Nucleus accumbens (tissue), 56 donors: ENCODE measurements around the gene PDCD1.
"Not testable (repeated sequence)": the region's sequence is repeated elsewhere in the genome, so short reads cannot be mapped to it uniquely, and the experiment has no call there.

ENCODE experiments used
- DNase-seq, 56 donors: peaks; one replicate each; lab custom pipeline; 2025; lab: John Stamatoyannopoulos, UW

PDCD1 gene

DNA sequence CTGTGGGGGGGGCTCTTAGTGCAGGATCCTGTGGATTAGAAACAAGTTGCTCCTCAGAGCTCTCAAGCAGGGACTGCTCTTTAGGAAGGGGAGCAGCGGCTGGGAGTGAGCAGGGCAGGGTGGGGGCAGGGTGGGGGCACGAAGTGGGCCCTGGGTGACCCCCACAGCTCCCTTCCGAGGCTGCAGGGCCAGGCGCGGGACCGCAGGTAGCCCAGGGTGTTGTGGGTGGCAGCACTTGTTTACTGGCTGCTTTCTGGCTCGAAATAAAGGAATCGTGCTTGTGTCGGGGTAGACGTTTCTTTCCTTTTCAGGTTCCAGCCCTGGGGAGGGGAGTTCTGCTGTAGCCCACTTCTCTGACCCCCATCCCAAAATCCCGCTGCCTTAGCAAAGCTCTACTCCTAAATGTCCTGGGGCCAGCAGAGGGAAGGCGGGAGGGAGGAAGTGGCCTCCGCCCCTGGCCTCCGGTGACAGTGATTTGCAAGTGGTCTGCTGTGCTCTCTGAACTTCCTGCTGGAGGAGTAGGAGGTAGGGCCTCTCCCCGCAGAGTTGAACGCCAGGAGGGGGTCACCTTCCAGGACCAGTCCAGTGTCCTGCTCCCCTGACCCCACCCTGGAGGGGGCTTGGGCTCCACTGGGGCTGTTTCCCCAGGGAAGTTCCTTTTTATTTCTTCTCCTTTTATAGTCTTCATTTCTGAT lies 41.4 kb downstream of the PDCD1 start:
- no peak for DNase-seq

- DNase-seq: no peak
Observed at GRCh38 chr2:241816431-241817121, 42.1 kb downstream of the PDCD1 start.

DNA sequence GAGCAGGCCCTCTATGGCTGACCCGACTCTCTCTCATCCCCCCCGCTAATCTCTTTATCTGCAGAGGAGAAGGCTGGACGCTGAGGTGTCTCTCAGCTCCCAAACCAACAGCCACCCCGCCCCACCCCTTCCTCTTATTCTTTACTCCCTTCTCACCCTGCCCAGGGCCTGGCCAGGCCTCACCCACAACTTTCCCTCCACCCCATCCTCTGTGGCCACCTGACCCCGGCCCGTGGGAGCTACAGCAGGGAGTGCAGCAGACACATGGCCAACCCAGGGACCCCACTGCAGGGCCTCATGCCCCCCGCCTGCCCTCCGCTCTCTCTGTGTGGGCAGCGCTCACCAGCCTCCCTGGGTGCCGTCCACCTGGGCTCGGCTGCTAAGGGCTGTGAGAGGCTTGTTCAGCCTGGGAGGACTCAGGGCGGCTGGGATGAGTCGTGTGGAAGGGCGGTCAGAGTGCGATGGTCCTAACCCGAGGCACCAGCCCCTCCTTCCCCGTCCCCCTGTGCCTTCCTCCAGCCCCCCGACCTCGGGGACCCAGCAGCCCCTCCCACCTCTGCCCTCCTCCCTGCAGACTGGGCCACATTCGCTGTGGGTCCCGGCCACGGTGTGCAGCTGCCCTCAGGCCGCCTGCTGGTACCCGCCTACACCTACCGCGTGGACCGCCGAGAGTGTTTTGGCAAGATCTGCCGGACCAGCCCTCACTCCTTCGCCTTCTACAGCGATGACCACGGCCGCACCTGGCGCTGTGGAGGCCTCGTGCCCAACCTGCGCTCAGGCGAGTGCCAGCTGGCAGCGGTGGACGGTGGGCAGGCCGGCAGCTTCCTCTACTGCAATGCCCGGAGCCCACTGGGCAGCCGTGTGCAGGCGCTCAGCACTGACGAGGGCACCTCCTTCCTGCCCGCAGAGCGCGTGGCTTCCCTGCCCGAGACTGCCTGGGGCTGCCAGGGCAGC lies 42.9 kb downstream of the PDCD1 start:
- no peak for DNase-seq

GRCh38 chr2:241814643-241815476 lies 43.8 kb downstream of the PDCD1 start:
- no peak for DNase-seq

GRCh38 chr2:241814393-241814642 lies 44.4 kb downstream of the PDCD1 start:
- DNase-seq: no peak

DNA sequence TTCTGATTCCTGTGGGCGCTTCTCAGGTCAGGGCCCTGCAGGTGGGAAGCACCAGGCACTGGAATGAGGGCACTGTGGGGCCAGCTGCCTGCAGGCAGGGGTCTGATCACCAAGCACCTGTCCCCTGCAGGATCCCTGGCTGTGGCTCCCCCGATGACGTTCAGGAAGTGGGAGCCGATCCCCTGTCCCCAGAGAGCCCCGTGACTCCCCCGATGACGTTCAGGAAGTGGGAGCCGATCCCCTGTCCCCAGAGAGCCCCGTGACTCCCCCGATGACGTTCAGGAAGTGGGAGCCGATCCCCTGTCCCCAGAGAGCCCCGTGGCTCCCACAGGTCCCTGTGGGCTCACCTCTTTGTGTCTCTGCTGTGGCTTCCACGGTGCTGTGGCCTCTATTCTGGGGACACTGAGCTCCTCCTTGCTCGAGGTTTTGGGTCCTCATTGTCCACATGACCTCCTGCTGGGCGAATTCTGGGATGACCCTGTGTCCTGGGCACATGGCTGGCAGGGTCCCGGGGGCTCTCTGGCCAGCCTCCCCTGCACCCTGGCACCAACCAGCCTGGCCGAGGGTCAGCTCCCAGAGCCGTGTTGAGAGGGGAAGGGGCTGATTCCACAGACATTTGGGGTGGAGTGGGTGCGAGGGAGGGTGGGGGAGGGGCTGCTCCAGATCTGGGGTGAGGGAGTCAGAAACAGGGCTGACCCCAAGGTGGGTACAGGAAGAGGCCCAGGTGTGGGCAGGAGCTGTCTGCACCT lies 44.9 kb downstream of the PDCD1 start:
- DNase-seq: no peak

DNA sequence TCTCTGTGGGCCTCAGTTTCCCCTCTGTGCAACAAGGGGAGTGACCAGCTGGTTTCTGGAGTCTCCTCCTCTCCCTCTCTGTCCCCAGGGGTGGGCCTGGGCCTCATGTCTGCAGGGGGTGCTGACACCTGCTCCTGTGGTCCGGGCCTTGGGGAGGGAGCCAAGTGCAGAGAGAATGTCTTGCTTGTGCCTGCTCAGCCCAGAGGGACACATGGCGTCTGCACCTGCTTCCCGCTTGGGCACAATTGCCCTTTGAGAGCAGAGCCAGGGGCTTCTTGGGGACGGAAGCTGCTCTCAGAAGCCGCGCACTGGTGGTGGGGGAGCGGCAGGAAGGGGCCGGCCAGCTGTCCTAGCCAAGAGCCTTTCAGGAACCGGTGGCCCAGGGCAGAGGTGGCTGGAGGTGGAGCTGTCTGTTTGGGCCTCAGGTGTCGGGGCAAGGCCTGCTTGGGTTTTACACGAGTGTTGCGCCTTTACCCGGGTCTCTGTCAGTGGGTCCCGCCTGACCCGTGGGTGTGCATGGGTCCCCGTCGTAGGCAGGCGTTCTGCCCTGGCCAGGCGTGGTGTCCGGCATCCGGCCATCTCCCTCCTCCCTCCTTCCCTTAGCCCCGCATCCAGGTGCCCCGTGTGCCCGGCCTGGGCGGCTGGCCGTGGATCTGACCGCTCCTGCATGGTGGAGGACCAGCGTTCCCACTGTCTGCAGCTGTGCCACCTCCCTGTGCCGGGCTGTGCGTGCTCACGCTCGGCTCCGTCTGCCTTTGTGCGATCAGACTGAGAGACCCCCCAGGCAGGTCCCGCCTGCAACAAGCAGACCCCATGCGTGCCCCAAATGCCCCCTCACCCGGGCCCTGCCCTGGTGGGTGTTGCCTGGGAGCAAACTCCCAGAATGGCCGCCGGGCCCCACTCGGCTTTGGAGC lies 45.7 kb downstream of the PDCD1 start:
- peak in 33 of 56 donors; percentile 20 to 76 (median 49) for DNase-seq

DNA sequence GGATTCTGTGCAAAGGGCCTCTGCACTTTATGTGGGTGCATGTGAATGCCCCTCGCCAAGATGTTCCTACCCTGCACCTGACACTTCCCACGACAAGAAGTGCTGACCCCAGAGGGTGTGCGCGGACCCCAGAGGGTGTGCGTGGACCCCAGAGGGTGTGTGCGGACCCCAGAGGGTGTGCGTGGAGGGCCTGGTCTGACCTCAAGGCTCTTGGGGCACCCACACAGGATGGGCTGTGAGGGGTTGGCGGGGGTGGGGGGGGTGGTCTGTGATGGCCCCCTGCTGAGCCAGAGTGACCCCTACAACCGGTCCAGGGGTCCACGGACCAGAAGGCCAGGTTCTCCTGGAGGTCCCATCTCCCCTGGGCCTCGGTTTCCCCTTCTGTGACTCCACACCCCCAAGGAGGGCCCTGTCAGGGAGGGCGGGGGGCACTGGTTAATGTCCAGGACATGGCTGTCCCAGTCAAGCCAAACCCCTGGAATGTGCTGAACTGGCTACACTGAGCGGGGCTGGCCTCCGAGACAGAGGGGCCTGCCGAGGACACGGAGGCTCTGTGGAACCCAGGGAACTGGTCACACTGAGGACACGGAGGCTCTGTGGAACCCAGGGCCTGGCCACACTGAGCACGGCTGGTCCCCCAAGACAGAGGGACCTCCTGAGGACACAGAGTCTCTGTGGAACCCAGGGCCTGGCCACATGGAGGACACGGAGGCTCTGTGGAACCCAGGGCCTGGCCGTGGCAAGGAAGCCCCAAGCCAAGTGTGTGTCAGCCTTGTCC lies 46.6 kb downstream of the PDCD1 start:
- DNase-seq: peak in 1 of 56 donors; percentile 66

- peak in 47 of 56 donors; percentile 34 to 84 (median 66) for DNase-seq
Observed at GRCh38 chr2:241811201-241811951, 47.3 kb downstream of the PDCD1 start.

DNA sequence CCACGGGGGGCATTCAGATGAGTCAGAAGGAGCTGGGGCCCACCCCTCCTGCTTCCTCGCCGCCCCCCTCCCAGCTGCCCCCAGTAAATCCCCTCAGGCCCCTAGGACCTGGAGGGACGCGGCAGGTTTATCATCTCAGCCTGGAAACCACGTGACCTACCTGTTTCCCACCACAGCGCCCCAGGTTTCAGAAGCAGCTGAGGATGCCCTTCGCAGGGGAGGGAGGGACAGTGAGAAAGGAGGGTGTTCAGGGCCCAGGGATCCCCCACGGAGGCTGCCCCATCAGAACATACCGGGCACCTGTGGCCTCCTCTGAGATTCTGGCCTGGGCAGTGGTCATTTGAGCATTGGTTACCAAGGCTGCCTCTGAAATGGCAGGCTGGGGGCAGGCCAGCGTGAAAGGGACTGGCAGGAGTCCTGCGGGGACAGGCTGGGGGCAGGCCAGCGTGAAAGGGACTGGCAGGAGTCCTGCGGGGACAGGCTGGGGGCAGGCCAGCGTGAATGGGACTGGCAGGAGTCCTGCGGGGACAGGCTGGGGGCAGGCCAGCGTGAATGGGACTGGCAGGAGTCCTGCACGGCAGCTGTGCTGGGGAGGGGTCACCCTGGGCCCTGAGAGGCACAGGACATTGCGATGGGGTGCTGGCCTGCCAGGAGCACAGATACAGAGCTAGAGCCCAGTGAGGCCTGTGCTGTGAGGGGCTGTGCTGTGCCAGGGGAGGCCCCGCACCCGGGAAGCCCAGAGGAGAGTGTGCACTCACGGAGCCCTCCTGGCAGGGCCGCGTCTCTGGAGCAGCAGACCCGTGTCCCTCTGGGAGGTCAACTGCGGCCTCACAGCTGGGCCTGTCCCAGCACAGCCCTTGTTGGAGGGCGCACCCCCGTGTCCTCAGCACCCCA lies 48.1 kb downstream of the PDCD1 start:
- DNase-seq: peak in 49 of 56 donors; percentile 21 to 88 (median 69)

DNA sequence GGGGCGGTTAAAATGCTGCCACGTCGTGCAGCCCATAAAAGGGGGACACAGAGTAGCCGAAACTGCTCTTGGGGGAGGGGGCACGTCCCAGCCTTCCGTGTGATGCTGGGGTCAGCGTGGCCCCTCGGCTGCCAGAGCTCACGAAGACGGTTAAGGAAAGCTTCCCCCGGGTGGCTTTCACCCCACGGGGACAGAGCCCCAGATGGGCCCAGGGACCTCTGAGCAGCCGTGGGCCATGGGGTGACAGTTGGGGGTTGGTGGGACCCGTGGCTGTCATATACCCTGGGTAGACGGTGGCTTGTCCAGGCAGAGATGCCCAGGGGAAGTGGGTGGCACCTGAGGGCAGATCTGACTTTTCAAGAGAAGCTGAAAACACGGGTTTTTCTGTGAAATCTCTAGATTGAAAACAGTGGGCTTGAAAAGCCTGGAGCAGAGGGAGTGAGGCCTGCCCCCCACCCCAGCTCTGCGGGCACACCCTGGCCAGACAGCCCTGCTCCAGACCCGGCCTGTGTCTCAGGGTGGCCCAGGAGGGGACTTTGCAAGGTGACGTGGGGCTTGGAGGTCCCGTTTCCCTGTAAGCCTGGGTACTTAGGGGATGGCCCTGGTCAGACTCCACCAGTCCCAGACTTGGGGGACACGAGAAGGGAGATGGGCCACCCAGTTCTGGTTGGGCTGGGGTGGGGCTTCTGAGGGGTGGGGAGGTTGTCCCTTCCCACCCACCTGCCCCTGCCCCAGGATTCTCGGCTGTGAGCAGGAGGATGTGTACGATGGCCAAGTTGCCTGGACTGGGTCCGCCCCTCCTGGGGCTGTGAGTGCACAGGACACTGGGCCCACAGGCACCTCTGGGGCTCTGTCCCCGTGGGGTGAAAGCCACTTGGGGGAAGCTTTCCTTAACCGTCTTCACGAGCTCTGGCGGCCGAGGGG lies 49.0 kb downstream of the PDCD1 start:
- no peak for DNase-seq

GRCh38 chr2:241808721-241809382 lies 49.8 kb downstream of the PDCD1 start, which contains the start of gene NEU4:
NEU4 (plus strand) TSS chr2:241809193; CDS start chr2:241814485, 5,292 bp downstream.
- peak in 2 of 56 donors; percentile 5 to 30 for DNase-seq

- DNase-seq: no peak
Observed at GRCh38 chr2:241808051-241808720, 50.5 kb downstream of the PDCD1 start.

DNA sequence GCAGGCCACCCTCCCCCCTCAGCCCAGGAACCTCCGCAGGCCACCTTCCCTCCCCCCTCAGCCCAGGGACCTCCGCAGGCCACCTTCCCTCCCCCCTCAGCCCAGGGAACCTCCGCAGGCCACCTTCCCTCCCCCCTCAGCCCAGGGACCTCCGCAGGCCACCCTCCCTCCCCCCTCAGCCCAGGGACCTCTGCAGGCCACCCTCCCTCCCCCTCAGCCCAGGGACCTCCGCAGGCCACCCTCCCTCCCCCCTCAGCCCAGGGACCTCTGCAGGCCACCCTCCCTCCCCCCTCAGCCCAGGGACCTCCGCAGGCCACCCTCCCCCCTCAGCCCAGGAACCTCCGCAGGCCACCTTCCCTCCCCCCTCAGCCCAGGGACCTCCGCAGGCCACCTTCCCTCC lies 52.5 kb downstream of the PDCD1 start:
- not testable (repeated sequence) for DNase-seq
